OCI-LY7 (cell line): ENCODE results near the gene KCNQ4. TPM values are rescaled to one million over a fixed set of nuclear protein-coding genes. Genes with fewer than 3 reads are reported as not detected.

Source experiments
- microRNA-seq: library from miRNA; unstranded; fragments of <30 nt; microRNA quantifications from one replicate; pipeline ENCODE4 v1.2.0, GENCODE V29; 2022; ENCODE audit warnings: borderline replicate concordance
- small RNA-seq: library from RNA; depleted of rRNA; stranded (forward); fragments of <200 nt; gene quantifications from one replicate; pipeline ENCODE3, GENCODE V24; 2014
- total RNA-seq, 2 experiments: library from RNA; depleted of rRNA in 1 of 2; stranded (reverse); fragments of >200 nt in 1 of 2; shearing (Covaris generic) in 1 of 2; gene quantifications; 2 replicates each; pipeline ENCODE4 v1.2.3, GENCODE V29; 2014 to 2022

The KCNQ4 gene
- total RNA-seq, 2 experiments from 2014 or later: 0.16 to 0.49 TPM

Small RNA genes lying within 50 kb of the gene (microRNA-seq; reads per million reads assigned to microRNA genes)
- gene MIR30C1: 404 reads per million, percentile 75 among the genes with 10 or more reads in this experiment
- gene MIR30E: 42,112 reads per million, percentile 98 among the genes with 10 or more reads in this experiment

Small RNA genes lying within 50 kb of the gene (small RNA-seq; reads per million reads assigned to genes)
- gene MIR30C1 (1.8 reads per million, percentile 74 among the genes with 10 or more reads in this experiment), gene MIR30E (69.7 reads per million, percentile 99 among the genes with 10 or more reads in this experiment), gene RN7SL326P (not detected)

Other genes with a start within 250 kb of the KCNQ4 start
- gene RIMS3, start 118.1 kb upstream of the KCNQ4 start, total RNA-seq (2014; rRNA removed; shearing (Covaris generic)): 79.5 and 89.3 TPM in 2 replicates
- 80.3 and 106 TPM in 2 replicates for gene RIMS3, start 118.1 kb upstream of the KCNQ4 start, total RNA-seq (2022)
- gene NFYC, start 92.1 kb upstream of the KCNQ4 start, total RNA-seq (2014; rRNA removed; shearing (Covaris generic)): 29.3 and 39.1 TPM in 2 replicates
- gene NFYC, start 92.1 kb upstream of the KCNQ4 start, total RNA-seq (2022): 71.0 and 77.1 TPM in 2 replicates
- gene CITED4, start 78.6 kb downstream of the KCNQ4 start, total RNA-seq (2014; rRNA removed; shearing (Covaris generic)): 2.0 TPM in 1 of 2 replicates, not detected in the other
- gene CITED4, start 78.6 kb downstream of the KCNQ4 start, total RNA-seq (2022): not detected in 2 replicates
- 58.9 and 76.6 TPM in 2 replicates for gene CTPS1, start 195.9 kb downstream of the KCNQ4 start, total RNA-seq (2014; rRNA removed; shearing (Covaris generic))
- 111 and 117 TPM in 2 replicates for gene CTPS1, start 195.9 kb downstream of the KCNQ4 start, total RNA-seq (2022)
- gene SLFNL1, start 237.9 kb downstream of the KCNQ4 start, total RNA-seq (2014; rRNA removed; shearing (Covaris generic)): 0.82 and 1.1 TPM in 2 replicates
- 0.49 and 0.57 TPM in 2 replicates for gene SLFNL1, start 237.9 kb downstream of the KCNQ4 start, total RNA-seq (2022)